GM19193 (cell line): ENCODE results near the gene PGS1.

Source experiments
- POLR2A ChIP-seq: IDR thresholded peaks from 4 replicates; pipeline ENCODE4 v1.6.1; 2011; ENCODE audit not compliant: insufficient read depth, insufficient read length; ENCODE audit errors: extremely low read depth

PGS1 gene

DNA sequence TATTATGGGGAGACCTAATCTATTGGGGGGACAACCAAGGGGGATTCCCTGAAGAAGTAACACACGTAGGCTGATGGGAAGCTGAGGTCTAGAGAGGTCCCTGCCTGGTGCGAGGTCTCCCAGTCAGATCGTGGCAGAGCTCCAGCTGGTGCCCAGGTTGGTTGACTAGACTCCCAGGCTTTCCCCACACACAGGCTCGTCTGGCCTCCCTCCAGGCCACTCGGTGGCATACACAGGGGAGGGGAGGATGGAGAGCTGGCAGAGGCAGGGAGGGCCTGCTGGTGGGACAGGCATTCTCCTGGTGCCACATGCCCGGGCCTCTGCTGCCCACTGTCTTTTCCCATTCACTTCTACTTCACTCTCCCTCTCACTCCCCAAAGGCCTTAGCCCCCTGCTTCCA, 10.1 kb upstream of the PGS1 start:
- TF ChIP-seq POLR2A, result no peak

DNA sequence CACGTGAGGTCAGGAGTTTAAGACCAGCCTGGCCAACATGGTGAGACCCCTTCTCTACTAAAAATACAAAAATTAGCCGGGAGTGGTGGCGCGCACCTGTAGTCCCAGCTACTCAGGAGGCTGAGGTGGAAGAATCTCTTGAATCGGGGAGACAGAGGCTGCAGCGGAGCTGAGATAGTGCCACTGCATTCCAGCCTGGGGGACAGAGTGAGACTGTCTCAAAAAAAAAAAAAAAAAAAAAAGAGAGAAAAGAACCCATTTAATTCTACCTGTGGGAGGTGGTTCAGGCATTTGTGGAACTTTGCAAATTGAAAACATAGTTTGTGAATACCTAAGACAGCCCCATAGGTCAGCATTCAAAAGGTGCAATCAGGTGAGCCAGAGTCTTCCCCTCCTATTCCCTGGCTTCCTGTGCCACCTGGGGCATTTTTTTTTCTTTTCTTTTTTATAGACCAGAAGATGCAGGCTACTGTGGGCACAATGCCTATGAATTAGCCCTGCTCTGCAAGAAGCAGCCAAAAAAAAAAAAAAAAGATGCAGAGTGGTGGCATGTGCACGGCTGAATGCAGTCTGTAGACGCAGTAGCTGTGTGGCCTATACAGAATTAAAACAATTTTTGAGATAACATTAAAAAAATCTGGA, 9.5 kb upstream of the PGS1 start:
- TF ChIP-seq POLR2A, result no peak

DNA sequence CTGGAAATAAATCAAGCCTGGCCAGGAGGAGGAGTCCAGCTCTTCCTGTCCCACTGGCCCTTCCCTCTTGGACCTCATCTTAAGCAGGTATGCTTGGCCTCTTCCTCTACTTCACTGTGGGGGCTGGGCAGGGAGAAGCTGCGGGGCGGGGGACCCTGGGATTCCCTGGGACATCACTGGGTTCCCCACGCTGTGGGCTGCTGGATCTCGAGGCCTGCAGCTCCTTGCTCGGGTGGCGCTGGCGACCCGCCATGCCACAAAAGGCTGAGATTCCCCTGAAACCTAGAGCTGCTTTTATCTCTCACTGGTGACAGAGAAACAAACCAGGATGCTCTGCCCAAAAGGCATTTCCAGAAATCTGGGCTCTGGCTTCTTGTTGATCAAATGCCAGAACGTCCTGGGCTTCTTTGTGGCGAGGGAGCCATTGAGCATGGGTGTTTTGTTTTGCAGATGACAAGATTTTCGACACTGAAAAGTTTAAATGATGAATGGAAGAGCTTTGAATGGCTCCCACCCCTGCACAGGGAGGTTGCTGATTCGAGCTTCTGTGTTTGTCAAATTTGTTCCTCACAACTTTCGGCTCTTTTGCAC, 8.6 kb upstream of the PGS1 start:
- no peak for TF ChIP-seq POLR2A

- TF ChIP-seq POLR2A, result no peak
These were observed 7.4 kb upstream of the PGS1 start for GRCh38 chr17:78371056-78371455.

DNA sequence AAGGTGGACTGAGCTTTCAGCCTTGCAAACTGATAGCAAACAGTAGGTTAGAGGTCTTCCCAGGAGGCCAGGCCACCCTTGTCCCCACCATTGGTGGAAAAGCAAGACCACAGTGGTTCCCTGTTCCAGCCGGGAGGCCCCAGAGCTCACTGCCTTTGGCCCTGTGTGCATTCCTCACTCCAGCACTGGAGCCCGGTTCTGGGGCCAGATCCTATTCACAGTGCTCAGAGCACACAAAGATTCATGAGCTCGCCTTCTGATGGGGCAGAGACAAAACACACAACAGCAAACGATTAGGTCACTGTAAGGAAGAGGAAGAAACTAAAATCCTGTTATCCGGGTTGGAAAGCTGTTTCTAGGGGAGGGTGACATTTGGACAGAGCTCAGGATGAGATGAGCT, 5.6 kb upstream of the PGS1 start:
- TF ChIP-seq POLR2A, result no peak

GRCh38 chr17:78374189-78374588, 4.3 kb upstream of the PGS1 start:
- no peak for TF ChIP-seq POLR2A

- no peak for TF ChIP-seq POLR2A
These were observed 3.7 kb upstream of the PGS1 start for GRCh38 chr17:78374631-78375274.

- no peak for TF ChIP-seq POLR2A
These were observed 2.9 kb upstream of the PGS1 start for GRCh38 chr17:78375401-78376151.

GRCh38 chr17:78376161-78376560, 2.3 kb upstream of the PGS1 start:
- no peak for TF ChIP-seq POLR2A

DNA sequence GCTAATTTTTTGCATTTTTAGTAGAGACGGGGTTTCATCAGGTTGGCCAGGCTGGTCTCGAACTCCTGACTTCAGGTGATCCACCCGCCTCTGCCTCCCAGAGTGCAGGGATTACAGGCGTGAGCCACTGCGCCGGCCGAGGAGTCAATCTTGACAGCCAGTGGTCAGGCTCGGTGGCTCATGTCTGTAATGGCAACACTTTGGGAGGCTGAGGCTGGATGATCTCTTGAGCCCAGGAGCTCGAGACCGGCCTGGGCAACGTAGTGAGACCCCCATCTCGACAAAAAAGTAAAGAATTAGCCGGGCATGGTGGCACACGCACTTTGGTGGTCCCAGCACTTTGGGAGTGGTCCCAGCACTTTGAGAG, 608 bp upstream of the PGS1 start:
- TF ChIP-seq POLR2A, result no peak

DNA sequence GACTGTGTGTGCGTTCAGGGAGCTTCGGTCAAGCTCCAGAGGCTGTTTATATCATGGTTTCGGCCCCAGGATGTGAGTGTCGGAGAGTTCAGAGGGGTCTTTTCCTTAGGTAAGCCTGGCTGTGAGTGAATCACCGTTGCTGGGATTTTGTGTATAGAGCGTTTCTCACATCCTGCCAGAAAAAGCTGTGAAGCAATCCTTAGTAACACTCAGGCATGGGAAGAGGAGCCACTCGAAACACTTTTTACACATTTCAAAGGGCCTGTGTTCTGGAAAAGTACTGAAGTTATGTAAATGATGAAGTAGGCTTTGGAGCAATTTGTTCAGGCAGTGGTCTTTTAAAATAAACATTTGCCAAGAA, 662 bp downstream of the PGS1 start:
- no peak for TF ChIP-seq POLR2A

GRCh38 chr17:78380370-78380769, 1.9 kb downstream of the PGS1 start:
- TF ChIP-seq POLR2A, result no peak

DNA sequence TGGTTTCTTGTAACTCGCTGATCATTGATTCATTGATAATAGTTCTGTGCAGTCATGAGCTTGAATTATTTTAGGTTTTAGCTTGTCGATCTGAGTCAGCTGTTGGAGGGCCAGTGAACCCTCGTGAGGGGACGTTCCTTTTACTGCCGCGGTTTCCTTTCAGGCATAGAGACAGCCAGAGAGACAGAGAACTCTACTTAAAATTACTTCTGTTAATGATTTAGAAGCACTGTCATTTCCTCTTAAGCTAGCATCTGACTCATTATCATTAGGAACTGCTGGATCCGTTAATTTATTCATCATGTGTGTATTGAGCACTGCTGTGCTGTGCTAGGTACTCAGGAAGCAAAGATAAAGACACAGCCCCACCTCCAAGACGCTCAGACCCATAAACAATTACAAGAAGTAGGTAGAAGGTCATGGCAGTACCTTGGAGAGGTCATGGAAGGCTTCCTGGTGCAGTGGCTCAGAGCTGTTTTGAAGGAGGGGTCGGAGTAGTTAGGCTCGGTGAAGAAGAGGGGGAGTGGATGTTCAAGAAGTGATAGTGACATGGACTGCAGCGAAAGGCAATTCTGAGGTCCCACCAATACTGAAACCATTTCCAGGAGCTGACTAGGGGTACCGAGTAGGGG, 3.3 kb downstream of the PGS1 start:
- TF ChIP-seq POLR2A, result no peak

DNA sequence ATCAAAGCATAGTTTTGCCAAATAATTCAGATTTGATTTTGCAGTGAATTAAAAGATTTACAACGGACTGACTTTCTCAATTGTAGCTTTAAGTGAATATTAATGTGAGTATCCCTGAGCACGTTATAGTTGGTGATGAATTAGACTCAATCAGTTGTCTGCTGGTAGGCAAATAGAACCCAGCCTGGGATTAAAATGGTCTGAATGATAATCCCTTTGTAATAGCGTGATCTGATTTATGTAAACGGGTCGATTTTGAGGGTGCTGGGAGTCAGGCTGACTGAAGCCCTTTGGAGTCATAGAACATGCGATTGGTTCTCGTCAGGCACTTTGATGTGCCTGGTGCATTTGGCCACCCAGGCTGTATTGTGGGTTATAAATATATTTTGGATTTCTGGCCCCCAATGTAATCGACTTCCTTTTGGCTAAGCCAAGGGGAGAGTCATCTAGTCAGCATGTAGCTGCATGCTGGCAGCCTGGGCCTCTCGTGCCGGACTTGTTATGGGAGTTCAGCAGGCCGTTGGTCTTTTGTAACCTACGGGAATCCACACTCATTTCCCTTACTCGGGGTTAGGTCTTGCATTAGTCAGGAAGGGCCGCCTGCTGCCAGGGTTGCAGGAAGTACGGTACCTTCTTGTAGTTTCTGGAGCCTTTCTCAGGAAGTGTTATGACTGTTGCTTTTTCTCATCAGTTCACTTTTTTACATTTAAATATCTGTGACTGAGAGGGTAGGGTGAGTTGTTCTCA, 5.4 kb downstream of the PGS1 start:
- TF ChIP-seq POLR2A, result peak; percentile 31
